HEK293 (cell line): ENCODE measurements around the gene PDPK1.

Source experiments
- GLIS2 ChIP-seq: fragments of 450-650 bp; formaldehyde crosslinking; IDR thresholded peaks from 2 replicates; pipeline ENCODE4 v1.5.1; 2016; ENCODE audit warnings: missing biosample characterization, missing genetic modification characterization
- KLF1 ChIP-seq: fragments of 450-650 bp; formaldehyde crosslinking; IDR thresholded peaks from 2 replicates; pipeline ENCODE4 v1.5.1; 2016; ENCODE audit warnings: missing biosample characterization, missing genetic modification characterization
- OVOL3 ChIP-seq: fragments of 450-650 bp; formaldehyde crosslinking; IDR thresholded peaks from 2 replicates; pipeline ENCODE4 v1.5.1; 2016; ENCODE audit warnings: missing biosample characterization, missing genetic modification characterization
- PRDM1 ChIP-seq: fragments of 450-650 bp; formaldehyde crosslinking; IDR thresholded peaks from 2 replicates; pipeline ENCODE4; 2016; ENCODE audit warnings: missing biosample characterization, missing genetic modification characterization
- ZBTB48 ChIP-seq: fragments of 450-650 bp; formaldehyde crosslinking; IDR thresholded peaks from 2 replicates; pipeline ENCODE4 v1.5.1; 2016; ENCODE audit warnings: missing biosample characterization, missing genetic modification characterization
- ZFP3 ChIP-seq: fragments of 450-650 bp; formaldehyde crosslinking; IDR thresholded peaks from 2 replicates; pipeline ENCODE4 v1.5.1; 2016; ENCODE audit warnings: low read depth, missing biosample characterization, missing genetic modification characterization
- ZNF155 ChIP-seq: fragments of 450-650 bp; formaldehyde crosslinking; IDR thresholded peaks from 2 replicates; pipeline ENCODE4 v1.5.1; 2016; ENCODE audit warnings: missing biosample characterization, missing genetic modification characterization
- ZNF16 ChIP-seq: fragments of 450-650 bp; formaldehyde crosslinking; IDR thresholded peaks from 2 replicates; pipeline ENCODE4 v1.5.1; 2016; ENCODE audit warnings: low read depth, missing biosample characterization, missing genetic modification characterization
- ZNF292 ChIP-seq: fragments of 450-650 bp; formaldehyde crosslinking; IDR thresholded peaks from 2 replicates; pipeline ENCODE4 v1.5.1; 2016; ENCODE audit warnings: low read depth, missing biosample characterization, missing genetic modification characterization, borderline replicate concordance
- ZNF302 ChIP-seq: fragments of 450-650 bp; formaldehyde crosslinking; IDR thresholded peaks from 2 replicates; pipeline ENCODE4 v1.5.1; 2016; ENCODE audit warnings: missing biosample characterization, missing genetic modification characterization, low read depth
- ZNF366 ChIP-seq: fragments of 450-650 bp; formaldehyde crosslinking; conservative IDR thresholded peaks from 2 replicates; pipeline ENCODE4 v1.5.1; 2016; ENCODE audit warnings: missing biosample characterization, missing genetic modification characterization
- ZNF394 ChIP-seq: fragments of 450-650 bp; formaldehyde crosslinking; IDR thresholded peaks from 2 replicates; pipeline ENCODE4 v1.5.1; 2016; ENCODE audit warnings: missing biosample characterization, missing genetic modification characterization, mild to moderate bottlenecking, moderate library complexity, borderline replicate concordance
- ZNF404 ChIP-seq: fragments of 450-650 bp; formaldehyde crosslinking; IDR thresholded peaks from 2 replicates; pipeline ENCODE4 v1.5.1; 2017; ENCODE audit warnings: missing biosample characterization, missing genetic modification characterization
- ZNF433 ChIP-seq: fragments of 450-650 bp; formaldehyde crosslinking; IDR thresholded peaks from 2 replicates; pipeline ENCODE4 v1.5.1; 2016; ENCODE audit warnings: missing biosample characterization, missing genetic modification characterization, low read depth
- ZNF549 ChIP-seq: fragments of 450-650 bp; IDR thresholded peaks from 2 replicates; pipeline ENCODE4 v1.5.1; 2018; ENCODE audit warnings: missing biosample characterization, missing genetic modification characterization, mild to moderate bottlenecking, inconsistent platforms, moderate library complexity
- ZNF585B ChIP-seq: fragments of 450-650 bp; formaldehyde crosslinking; IDR thresholded peaks from 2 replicates; pipeline ENCODE4 v1.5.1; 2016; ENCODE audit warnings: missing biosample characterization, missing genetic modification characterization
- ZNF600 ChIP-seq: fragments of 450-650 bp; formaldehyde crosslinking; IDR thresholded peaks from 2 replicates; pipeline ENCODE4 v1.5.1; 2016; ENCODE audit warnings: missing biosample characterization, missing genetic modification characterization
- ZNF624 ChIP-seq: fragments of 450-650 bp; formaldehyde crosslinking; IDR thresholded peaks from 2 replicates; pipeline ENCODE4 v1.5.1; 2017; ENCODE audit warnings: missing biosample characterization, missing genetic modification characterization
- ZNF777 ChIP-seq: fragments of 450-650 bp; formaldehyde crosslinking; IDR thresholded peaks from 2 replicates; pipeline ENCODE4 v1.5.1; 2017; ENCODE audit warnings: missing biosample characterization, missing genetic modification characterization, borderline replicate concordance
- TF ChIP-seq, protein P1 (sequence below): fragments of 450-650 bp; formaldehyde crosslinking; IDR thresholded peaks from 2 replicates; pipeline ENCODE4 v1.5.1; 2016; ENCODE audit warnings: missing biosample characterization, missing genetic modification characterization
- TF ChIP-seq, protein P2 (sequence below): fragments of 450-650 bp; formaldehyde crosslinking; IDR thresholded peaks from 2 replicates; pipeline ENCODE4 v1.5.1; 2016; ENCODE audit warnings: missing biosample characterization, missing genetic modification characterization
- TF ChIP-seq, protein P3 (sequence below): fragments of 450-650 bp; formaldehyde crosslinking; IDR thresholded peaks from 2 replicates; pipeline ENCODE4 v1.5.1; 2017; ENCODE audit warnings: missing biosample characterization, missing genetic modification characterization
- TF ChIP-seq, protein P4 (sequence below): sonication (generic); formaldehyde crosslinking; IDR thresholded peaks from 2 replicates; pipeline ENCODE4 v1.8.1; 2022; ENCODE audit warnings: mild to moderate bottlenecking, moderate library complexity, missing genetic modification reagents
- TF ChIP-seq, protein P5 (sequence below): fragments of 450-650 bp; formaldehyde crosslinking; IDR thresholded peaks from 2 replicates; pipeline ENCODE4 v1.5.1; 2016; ENCODE audit warnings: missing biosample characterization, missing genetic modification characterization, borderline replicate concordance
- TF ChIP-seq, protein P6 (sequence below): fragments of 450-650 bp; formaldehyde crosslinking; conservative IDR thresholded peaks from 2 replicates; pipeline ENCODE4 v1.5.1; 2016; ENCODE audit warnings: low read depth, missing biosample characterization, missing genetic modification characterization
- TF ChIP-seq, protein P7 (sequence below): fragments of 450-650 bp; formaldehyde crosslinking; IDR thresholded peaks from 2 replicates; pipeline ENCODE4 v1.5.1; 2017; ENCODE audit warnings: missing biosample characterization, mild to moderate bottlenecking, missing genetic modification characterization, moderate library complexity

The PDPK1 gene

DNA sequence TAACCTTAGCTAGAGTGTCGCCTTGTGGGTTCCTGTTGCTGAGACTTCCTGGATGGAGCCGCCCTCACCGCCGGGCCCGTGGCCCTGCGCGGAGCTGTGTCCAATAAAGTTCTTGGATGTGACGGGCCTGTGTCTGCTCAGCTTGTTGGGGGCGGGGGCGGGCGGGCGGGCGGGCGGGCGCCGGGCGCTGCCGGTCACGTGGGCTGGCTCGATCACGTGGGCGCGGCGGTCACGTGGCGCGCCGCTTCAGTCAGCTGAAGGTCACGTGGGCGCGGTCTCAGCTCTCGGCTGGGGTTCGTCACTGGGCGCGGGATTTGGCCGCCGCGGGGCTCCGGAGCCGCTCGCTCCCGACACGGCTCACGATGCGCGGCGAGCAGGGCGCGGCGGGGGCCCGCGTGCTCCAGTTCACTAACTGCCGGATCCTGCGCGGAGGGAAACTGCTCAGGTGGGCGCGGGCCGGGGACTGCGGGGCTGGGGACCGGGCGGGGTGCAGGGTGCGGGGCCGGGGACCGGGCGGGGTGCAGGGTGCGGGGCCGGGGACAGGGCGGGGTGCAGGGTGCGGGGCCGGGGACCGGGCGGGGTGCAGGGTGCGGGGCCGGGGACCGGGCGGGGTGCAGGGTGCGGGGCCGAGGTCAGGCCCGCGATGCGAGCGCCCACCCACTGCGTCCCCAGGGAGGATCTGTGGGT, 17.6 kb upstream of the PDPK1 start, which contains the start of gene AMDHD2 (continued):
- TF ChIP-seq ZNF16 (tag by site-specific recombination) (no peak), GLIS2 (no peak), ZNF624 (tag by site-specific recombination) (no peak), ZNF585B (tag by site-specific recombination) (no peak), KLF1 (tag by site-specific recombination) (no peak), PRDM1 (tag by site-specific recombination) (no peak), ZNF292 (tag by site-specific recombination) (no peak), ZNF549 (tag by site-specific recombination) (no peak), ZNF600 (tag by site-specific recombination) (no peak), ZBTB48 (no peak), ZNF394 (no peak), ZNF777 (tag by site-specific recombination) (no peak), ZNF302 (tag by site-specific recombination) (no peak), ZFP3 (tag by site-specific recombination) (no peak), ZNF155 (tag by site-specific recombination) (no peak), ZNF433 (no peak), ZNF404 (tag by site-specific recombination) (no peak), OVOL3 (no peak), ZNF366 (no peak)
- TF ChIP-seq, protein P1, sequence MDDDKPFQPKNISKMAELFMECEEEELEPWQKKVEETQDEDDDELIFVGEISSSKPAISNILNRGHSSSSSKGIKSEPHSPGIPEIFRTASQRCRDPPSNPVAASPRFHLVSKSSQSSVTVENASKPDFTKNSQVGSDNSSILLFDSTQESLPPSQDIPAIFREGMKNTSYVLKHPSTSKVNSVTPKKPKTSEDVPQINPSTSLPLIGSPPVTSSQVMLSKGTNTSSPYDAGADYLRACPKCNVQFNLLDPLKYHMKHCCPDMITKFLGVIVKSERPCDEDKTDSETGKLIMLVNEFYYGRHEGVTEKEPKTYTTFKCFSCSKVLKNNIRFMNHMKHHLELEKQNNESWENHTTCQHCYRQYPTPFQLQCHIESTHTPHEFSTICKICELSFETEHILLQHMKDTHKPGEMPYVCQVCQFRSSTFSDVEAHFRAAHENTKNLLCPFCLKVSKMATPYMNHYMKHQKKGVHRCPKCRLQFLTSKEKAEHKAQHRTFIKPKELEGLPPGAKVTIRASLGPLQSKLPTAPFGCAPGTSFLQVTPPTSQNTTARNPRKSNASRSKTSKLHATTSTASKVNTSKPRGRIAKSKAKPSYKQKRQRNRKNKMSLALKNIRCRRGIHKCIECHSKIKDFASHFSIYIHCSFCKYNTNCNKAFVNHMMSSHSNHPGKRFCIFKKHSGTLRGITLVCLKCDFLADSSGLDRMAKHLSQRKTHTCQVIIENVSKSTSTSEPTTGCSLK = no peak
- TF ChIP-seq, protein P2, sequence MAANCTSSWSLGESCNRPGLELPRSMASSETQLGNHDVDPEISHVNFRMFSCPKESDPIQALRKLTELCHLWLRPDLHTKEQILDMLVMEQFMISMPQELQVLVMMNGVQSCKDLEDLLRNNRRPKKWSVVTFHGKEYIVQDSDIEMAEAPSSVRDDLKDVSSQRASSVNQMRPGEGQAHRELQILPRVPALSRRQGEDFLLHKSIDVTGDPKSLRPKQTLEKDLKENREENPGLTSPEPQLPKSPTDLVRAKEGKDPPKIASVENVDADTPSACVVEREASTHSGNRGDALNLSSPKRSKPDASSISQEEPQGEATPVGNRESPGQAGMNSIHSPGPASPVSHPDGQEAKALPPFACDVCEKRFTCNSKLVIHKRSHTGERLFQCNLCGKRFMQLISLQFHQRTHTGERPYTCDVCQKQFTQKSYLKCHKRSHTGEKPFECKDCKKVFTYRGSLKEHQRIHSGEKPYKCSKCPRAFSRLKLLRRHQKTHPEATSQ (tag by site-specific recombination) = 0 out of 2 replicates have a peak, but pooled peaks have one; percentile 52
- TF ChIP-seq, protein P3, sequence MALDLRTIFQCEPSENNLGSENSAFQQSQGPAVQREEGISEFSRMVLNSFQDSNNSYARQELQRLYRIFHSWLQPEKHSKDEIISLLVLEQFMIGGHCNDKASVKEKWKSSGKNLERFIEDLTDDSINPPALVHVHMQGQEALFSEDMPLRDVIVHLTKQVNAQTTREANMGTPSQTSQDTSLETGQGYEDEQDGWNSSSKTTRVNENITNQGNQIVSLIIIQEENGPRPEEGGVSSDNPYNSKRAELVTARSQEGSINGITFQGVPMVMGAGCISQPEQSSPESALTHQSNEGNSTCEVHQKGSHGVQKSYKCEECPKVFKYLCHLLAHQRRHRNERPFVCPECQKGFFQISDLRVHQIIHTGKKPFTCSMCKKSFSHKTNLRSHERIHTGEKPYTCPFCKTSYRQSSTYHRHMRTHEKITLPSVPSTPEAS = no peak
- TF ChIP-seq, protein P4, sequence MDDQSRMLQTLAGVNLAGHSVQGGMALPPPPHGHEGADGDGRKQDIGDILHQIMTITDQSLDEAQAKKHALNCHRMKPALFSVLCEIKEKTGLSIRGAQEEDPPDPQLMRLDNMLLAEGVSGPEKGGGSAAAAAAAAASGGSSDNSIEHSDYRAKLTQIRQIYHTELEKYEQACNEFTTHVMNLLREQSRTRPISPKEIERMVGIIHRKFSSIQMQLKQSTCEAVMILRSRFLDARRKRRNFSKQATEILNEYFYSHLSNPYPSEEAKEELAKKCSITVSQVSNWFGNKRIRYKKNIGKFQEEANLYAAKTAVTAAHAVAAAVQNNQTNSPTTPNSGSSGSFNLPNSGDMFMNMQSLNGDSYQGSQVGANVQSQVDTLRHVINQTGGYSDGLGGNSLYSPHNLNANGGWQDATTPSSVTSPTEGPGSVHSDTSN = peak; percentile 46
- TF ChIP-seq, protein P5, sequence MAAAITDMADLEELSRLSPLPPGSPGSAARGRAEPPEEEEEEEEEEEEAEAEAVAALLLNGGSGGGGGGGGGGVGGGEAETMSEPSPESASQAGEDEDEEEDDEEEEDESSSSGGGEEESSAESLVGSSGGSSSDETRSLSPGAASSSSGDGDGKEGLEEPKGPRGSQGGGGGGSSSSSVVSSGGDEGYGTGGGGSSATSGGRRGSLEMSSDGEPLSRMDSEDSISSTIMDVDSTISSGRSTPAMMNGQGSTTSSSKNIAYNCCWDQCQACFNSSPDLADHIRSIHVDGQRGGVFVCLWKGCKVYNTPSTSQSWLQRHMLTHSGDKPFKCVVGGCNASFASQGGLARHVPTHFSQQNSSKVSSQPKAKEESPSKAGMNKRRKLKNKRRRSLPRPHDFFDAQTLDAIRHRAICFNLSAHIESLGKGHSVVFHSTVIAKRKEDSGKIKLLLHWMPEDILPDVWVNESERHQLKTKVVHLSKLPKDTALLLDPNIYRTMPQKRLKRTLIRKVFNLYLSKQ (tag by site-specific recombination) = no peak
- TF ChIP-seq, protein P6, sequence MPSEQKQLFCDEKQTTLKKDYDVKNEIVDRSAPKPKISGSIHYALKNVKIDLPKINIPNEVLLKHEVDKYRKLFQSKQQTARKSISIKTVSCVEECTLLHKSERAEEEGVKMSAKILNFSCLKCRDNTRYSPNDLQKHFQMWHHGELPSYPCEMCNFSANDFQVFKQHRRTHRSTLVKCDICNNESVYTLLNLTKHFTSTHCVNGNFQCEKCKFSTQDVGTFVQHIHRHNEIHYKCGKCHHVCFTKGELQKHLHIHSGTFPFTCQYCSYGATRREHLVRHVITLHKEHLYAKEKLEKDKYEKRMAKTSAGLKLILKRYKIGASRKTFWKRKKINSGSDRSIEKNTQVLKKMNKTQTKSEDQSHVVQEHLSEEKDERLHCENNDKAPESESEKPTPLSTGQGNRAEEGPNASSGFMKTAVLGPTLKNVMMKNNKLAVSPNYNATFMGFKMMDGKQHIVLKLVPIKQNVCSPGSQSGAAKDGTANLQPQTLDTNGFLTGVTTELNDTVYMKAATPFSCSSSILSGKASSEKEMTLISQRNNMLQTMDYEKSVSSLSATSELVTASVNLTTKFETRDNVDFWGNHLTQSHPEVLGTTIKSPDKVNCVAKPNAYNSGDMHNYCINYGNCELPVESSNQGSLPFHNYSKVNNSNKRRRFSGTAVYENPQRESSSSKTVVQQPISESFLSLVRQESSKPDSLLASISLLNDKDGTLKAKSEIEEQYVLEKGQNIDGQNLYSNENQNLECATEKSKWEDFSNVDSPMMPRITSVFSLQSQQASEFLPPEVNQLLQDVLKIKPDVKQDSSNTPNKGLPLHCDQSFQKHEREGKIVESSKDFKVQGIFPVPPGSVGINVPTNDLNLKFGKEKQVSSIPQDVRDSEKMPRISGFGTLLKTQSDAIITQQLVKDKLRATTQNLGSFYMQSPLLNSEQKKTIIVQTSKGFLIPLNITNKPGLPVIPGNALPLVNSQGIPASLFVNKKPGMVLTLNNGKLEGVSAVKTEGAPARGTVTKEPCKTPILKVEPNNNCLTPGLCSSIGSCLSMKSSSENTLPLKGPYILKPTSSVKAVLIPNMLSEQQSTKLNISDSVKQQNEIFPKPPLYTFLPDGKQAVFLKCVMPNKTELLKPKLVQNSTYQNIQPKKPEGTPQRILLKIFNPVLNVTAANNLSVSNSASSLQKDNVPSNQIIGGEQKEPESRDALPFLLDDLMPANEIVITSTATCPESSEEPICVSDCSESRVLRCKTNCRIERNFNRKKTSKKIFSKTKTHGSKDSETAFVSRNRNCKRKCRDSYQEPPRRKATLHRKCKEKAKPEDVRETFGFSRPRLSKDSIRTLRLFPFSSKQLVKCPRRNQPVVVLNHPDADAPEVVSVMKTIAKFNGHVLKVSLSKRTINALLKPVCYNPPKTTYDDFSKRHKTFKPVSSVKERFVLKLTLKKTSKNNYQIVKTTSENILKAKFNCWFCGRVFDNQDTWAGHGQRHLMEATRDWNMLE (tag by site-specific recombination) = no peak
- TF ChIP-seq, protein P7, sequence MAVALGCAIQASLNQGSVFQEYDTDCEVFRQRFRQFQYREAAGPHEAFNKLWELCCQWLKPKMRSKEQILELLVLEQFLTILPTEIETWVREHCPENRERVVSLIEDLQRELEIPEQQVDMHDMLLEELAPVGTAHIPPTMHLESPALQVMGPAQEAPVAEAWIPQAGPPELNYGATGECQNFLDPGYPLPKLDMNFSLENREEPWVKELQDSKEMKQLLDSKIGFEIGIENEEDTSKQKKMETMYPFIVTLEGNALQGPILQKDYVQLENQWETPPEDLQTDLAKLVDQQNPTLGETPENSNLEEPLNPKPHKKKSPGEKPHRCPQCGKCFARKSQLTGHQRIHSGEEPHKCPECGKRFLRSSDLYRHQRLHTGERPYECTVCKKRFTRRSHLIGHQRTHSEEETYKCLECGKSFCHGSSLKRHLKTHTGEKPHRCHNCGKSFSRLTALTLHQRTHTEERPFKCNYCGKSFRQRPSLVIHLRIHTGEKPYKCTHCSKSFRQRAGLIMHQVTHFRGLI (tag by site-specific recombination) = no peak
